SK-N-SH (cell line): ENCODE data around the gene PCYT1A. TPM values are rescaled to one million over a fixed set of nuclear protein-coding genes. Genes with fewer than 3 reads are reported as not detected.

Experiments used
- CTCF ChIA-PET: fragments of 300-600, 350-600 bp; formaldehyde crosslinking; extraction: SDS; loops from one replicate; lab custom pipeline; 2021; lab: Yijun Ruan, JAX
- POLR2A ChIA-PET: fragments of 350-600 bp; sonication (Branson Sonifier 250); formaldehyde crosslinking; extraction: SDS; loops from one replicate; lab custom pipeline; 2020; ENCODE audit warnings: antibody characterized with exemption, inconsistent platforms; lab: Yijun Ruan, JAX
- DNase-seq: peaks from one replicate; pipeline ENCODE4 v3.0.0; 2012
- H2AFZ ChIP-seq: fragments of 200-600 bp; sonication (generic); 2 replicates; pipeline ENCODE4 v1.8.1; 2016; ENCODE audit warnings: antibody characterized with exemption, mild to moderate bottlenecking, low read depth
- H3F3A ChIP-seq: fragments of 200-600 bp; sonication (generic); replicated peaks from 2 replicates; pipeline ENCODE3; 2016; ENCODE audit warnings: antibody characterized with exemption, mild to moderate bottlenecking; ENCODE audit not compliant: insufficient read depth
- H3K27ac ChIP-seq, 2 experiments: fragments of 200-500 bp in 1 of 2; fragments of 200-600 bp in 1 of 2; sonication (Bioruptor generic) in 1 of 2; sonication (generic), shearing (Covaris generic) in 1 of 2; 2 replicates each; pipeline versions ENCODE4 v1.5.1 to v1.6.1; 2014 to 2016; ENCODE audit warnings: low read depth in 2 of 2, inconsistent platforms in 1 of 2, low read length in 1 of 2, mild to moderate bottlenecking in 1 of 2, mixed read lengths in 1 of 2
- H3K27me3 ChIP-seq: fragments of 200-600 bp; sonication (generic), shearing (Covaris generic); 2 replicates; pipeline ENCODE4 v1.6.1; 2016; ENCODE audit warnings: mixed run types; ENCODE audit not compliant: insufficient read depth
- H3K36me3 ChIP-seq, 2 experiments: fragments of 200-500 bp in 1 of 2; fragments of 200-600 bp in 1 of 2; sonication (Bioruptor generic) in 1 of 2; sonication (generic) in 1 of 2; replicated peaks in 1 of 2; 2 replicates each; pipeline versions ENCODE3 to v1.5.1; 2014 to 2016; ENCODE audit warnings: low read length in 1 of 2, mild to moderate bottlenecking in 1 of 2; ENCODE audit not compliant: insufficient read depth in 2 of 2, control insufficient read depth in 1 of 2
- H3K4me1 ChIP-seq, 2 experiments: fragments of 200-500 bp in 1 of 2; fragments of 200-600 bp in 1 of 2; sonication (Bioruptor generic) in 1 of 2; sonication (generic), shearing (Covaris generic) in 1 of 2; 2 replicates each; pipeline versions ENCODE4 v1.5.1 to v1.6.1; 2014 to 2016; ENCODE audit warnings: low read depth in 1 of 2, low read length in 1 of 2, mixed run types in 1 of 2; ENCODE audit not compliant: insufficient read depth in 2 of 2, control insufficient read depth in 1 of 2
- H3K4me2 ChIP-seq: fragments of 200-600 bp; sonication (generic), shearing (Covaris generic); 2 replicates; pipeline ENCODE4 v1.6.1; 2017; ENCODE audit warnings: mixed run types
- H3K4me3 ChIP-seq, 2 experiments: fragments of 200-500 bp in 1 of 2; fragments of 200-600 bp in 1 of 2; sonication (Bioruptor generic) in 1 of 2; sonication (generic), shearing (Covaris generic) in 1 of 2; 2 replicates each; pipeline versions ENCODE4 v1.5.1 to v1.8.1; 2014 to 2016; ENCODE audit warnings: low read depth in 2 of 2, inconsistent platforms in 1 of 2, low read length in 1 of 2, mild to moderate bottlenecking in 1 of 2, mixed read lengths in 1 of 2, moderate library complexity in 1 of 2
- H3K79me2 ChIP-seq: fragments of 200-600 bp; sonication (generic); 2 replicates; pipeline ENCODE4 v1.8.1; 2017; ENCODE audit warnings: mild to moderate bottlenecking; ENCODE audit not compliant: insufficient read depth
- H3K9ac ChIP-seq: fragments of 200-600 bp; sonication (generic); 2 replicates; pipeline ENCODE4 v1.6.1; 2017; ENCODE audit warnings: mixed run types
- H3K9me2 ChIP-seq: fragments of 200-600 bp; sonication (generic); 2 replicates; pipeline ENCODE4 v1.6.1; 2017; ENCODE audit warnings: mixed run types
- H3K9me3 ChIP-seq: fragments of 200-600 bp; sonication (generic); 2 replicates; pipeline ENCODE4 v1.6.1; 2017; ENCODE audit warnings: mixed run types, mild to moderate bottlenecking, moderate library complexity
- H4K20me1 ChIP-seq: fragments of 200-600 bp; sonication (generic); 2 replicates; pipeline ENCODE4 v1.6.1; 2017; ENCODE audit warnings: mild to moderate bottlenecking, mixed run types; ENCODE audit not compliant: insufficient read depth
- CHD2 ChIP-seq: fragments of 150-350 bp; IDR thresholded peaks from 2 replicates; pipeline ENCODE4 v1.6.1; 2018; ENCODE audit warnings: low read length; ENCODE audit not compliant: partially characterized antibody
- ELF1 ChIP-seq: IDR thresholded peaks from 2 replicates; pipeline ENCODE4 v1.4.0; 2012
- EP300 ChIP-seq, 2 experiments: IDR thresholded peaks; 2 replicates each; pipeline versions ENCODE4 v1.4.0 to v1.6.1; 2012; ENCODE audit warnings: borderline replicate concordance in 1 of 2, low read depth in 1 of 2, low read length in 1 of 2
- GATA2 ChIP-seq: sonication (generic); formaldehyde crosslinking; IDR thresholded peaks from 2 replicates; pipeline ENCODE4 v1.5.0; 2020; ENCODE audit warnings: mild to moderate bottlenecking, missing genetic modification reagents
- IRF3 ChIP-seq: fragments of 150-350 bp; IDR thresholded peaks from 2 replicates; pipeline ENCODE4 v1.6.1; 2016; ENCODE audit warnings: mild to moderate bottlenecking, low read depth, low read length
- JUND ChIP-seq: IDR thresholded peaks from 2 replicates; pipeline ENCODE4 v1.4.0; 2012
- NFIC ChIP-seq: IDR thresholded peaks from 2 replicates; pipeline ENCODE4 v1.4.0; 2012; ENCODE audit warnings: borderline replicate concordance
- NRF1 ChIP-seq: IDR thresholded peaks from 2 replicates; pipeline ENCODE4 v1.6.1; 2012; ENCODE audit warnings: low read depth, mild to moderate bottlenecking, low read length
- PBX3 ChIP-seq: IDR thresholded peaks from 2 replicates; pipeline ENCODE4; 2012
- POLR2AphosphoS5 ChIP-seq: IDR thresholded peaks from 2 replicates; pipeline ENCODE4 v1.6.1; 2012; ENCODE audit warnings: low read depth, low read length
- YY1 ChIP-seq: IDR thresholded peaks from 2 replicates; pipeline ENCODE4 v1.4.0; 2012; ENCODE audit warnings: low read depth, mild to moderate bottlenecking
- ZBTB33 ChIP-seq: IDR thresholded peaks from 2 replicates; pipeline ENCODE4 v1.4.0; 2012; ENCODE audit warnings: low read depth, borderline replicate concordance
- WGBS: methylation state at CpG from one replicate; pipeline ENCODE4 v1.1.6; 2017; ENCODE audit warnings: low lambda C conversion rate; 5-methylcytosine and 5-hydroxymethylcytosine counted together
- polyA plus RNA-seq, 3 experiments: library from polyadenylated mRNA; depleted of rRNA; stranded (reverse); fragments of >200 nt; gene quantifications; 2 replicates each; pipeline ENCODE4 v1.2.3, GENCODE V29; 2012

PCYT1A gene
- polyA plus RNA-seq, 1 of the 3 experiments (the other 2 are of a cell fraction) = 45.9 TPM

DNA sequence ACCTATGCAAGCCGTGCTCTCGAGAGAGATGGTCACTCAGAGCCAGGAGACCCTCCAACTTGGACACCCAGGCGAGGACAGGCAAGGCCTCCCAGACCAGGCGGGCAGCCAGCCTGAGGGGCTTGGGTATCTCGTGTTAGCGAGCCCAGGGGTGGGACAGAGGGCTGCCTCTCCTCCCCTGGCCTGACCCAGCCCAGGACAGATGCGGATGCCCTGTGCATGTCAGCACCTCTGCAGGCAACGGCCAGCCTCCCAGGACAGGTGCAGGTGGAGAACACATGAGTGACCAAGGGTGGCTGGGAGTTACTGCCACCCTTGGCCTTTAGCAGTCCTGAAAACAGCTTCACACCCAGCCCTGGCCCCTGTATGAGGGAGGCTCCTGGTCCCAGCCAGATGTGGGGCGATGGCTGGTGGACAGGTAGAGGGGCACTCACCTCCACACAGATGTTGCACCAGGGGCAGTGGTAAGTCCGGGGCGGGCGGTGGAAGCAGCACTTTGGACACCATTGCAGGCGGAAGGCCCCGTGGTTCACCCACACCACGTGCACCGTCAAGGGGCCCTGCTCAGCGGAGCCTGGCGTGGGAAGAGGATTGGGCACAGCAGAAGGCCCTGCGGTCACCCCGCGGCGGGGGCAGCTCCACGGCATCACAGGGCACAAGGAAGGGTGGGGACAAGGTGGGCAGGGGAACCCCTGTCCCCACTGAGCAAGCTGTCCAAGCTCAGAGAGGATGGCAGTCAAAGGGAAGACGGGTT, 78.4 kb downstream of the PCYT1A start:
- Histone ChIP-seq H3K27ac (no peak overlapping the region), H3K27me3 (no peaks in the 10 kb centered on the region)
- ChIA-PET POLR2A (no interaction called here), CTCF (interaction anchor here (1.0 kb wide), 1 partner anchor 44 kb away, joined by 3 read pairs; no protein-coding TSS in a partner anchor)
- no peak for TF ChIP-seq POLR2AphosphoS5
- no peak for TF ChIP-seq ELF1
- TF ChIP-seq CHD2 = no peak
- TF ChIP-seq GATA2 (CRISPR knock-in tag) = no peak
- no peak for TF ChIP-seq IRF3
- no peak for TF ChIP-seq NRF1
- no peak for TF ChIP-seq PBX3
- no peak for TF ChIP-seq EP300 (IDR thresholded peaks at IDR 0.05; ENCODE audit: borderline replicate concordance in 1 of 2, low read depth in 1 of 2, low read length in 1 of 2)
- no peak for TF ChIP-seq YY1
- no peak for TF ChIP-seq NFIC
- no peak for TF ChIP-seq JUND
- TF ChIP-seq ZBTB33 = no peak
- TF ChIP-seq, all 33 proteins: peak for 0
- Histone ChIP-seq H3K36me3 (no peaks in the 10 kb centered on the region), H3K9me2 (no peaks in the 10 kb centered on the region), H3K9me3 (no peaks in the 10 kb centered on the region), H4K20me1 (no peaks in the 10 kb centered on the region), H3K79me2 (no peaks in the 10 kb centered on the region), H3K4me1 (peaks cover 0 to 7% of the 10 kb centered on the region in 2 experiments; a peak in 1 of 4 replicates), H3K4me3 (no peak overlapping the region), H3F3A (no peaks in the 10 kb centered on the region), H3K9ac (no peak overlapping the region), H2AFZ (no peak overlapping the region), H3K4me2 (no peak overlapping the region)
- no peak for DNase-seq
- 93% methylated on average over 11 of the region's 24 CpGs for WGBS
